Measurements from ENCODE around the gene TRIM15. TPM values are rescaled to one million over a fixed set of nuclear protein-coding genes. Genes with fewer than 3 reads are reported as not detected.

Gene TRIM15
- total and polyA plus RNA-seq, 2 of the 4 experiments (the other 2 are of a cell fraction) = not detected

GRCh38 chr6:30184417-30185031, 21.2 kb downstream of the TRIM15 start:
- in situ Hi-C loops (cut with MboI; ENCODE audit: low sequenced_read_pairs) = no loop called here
- POLR2A ChIA-PET (ENCODE audit: unreplicated experiment) = no interaction called here
- TF ChIP-seq MAZ (IDR thresholded peaks at IDR 0.05; ENCODE audit: borderline replicate concordance, low read depth, low read length) = no peak
- TF ChIP-seq USF2 (IDR thresholded peaks at IDR 0.05; ENCODE audit: low read depth, low read length) = peak; percentile 19; the same call in 1 of the 2 replicates
- no peak for TF ChIP-seq RAD21 (IDR thresholded peaks at IDR 0.05; ENCODE audit: low read length)

More at GRCh38 chr6:30184417-30185031, 21.2 kb downstream of the TRIM15 start:
- Histone ChIP-seq H3K56ac (ENCODE audit: extremely low read depth, insufficient read depth, low read length) (no peak overlapping the region), H3K9me3 (ENCODE audit: control insufficient read depth, insufficient read depth, low read length) (0 out of 2 replicates have a peak, but pooled peaks cover 2% of the 10 kb centered on the region), H3K4me2 (ENCODE audit: low read depth, low read length) (no peak overlapping the region), H4K20me1 (ENCODE audit: insufficient read depth, low read length) (no peaks in the 10 kb centered on the region), H3K14ac (replicated peaks; ENCODE audit: low read depth, low read length) (no peak overlapping the region), H4K8ac (ENCODE audit: low read depth in 2 of 2, low read length in 2 of 2) (no peak overlapping the region), H2BK120ac (ENCODE audit: low read depth, low read length) (no peak overlapping the region), H3K9me1 (ENCODE audit: insufficient read depth, low read length) (no peaks in the 10 kb centered on the region), H3K27ac (ENCODE audit: insufficient read depth, low read length) (no peak overlapping the region), H3K18ac (ENCODE audit: low read depth, low read length) (no peak overlapping the region), H3K36me3 (ENCODE audit: control insufficient read depth, insufficient read depth, low read length) (peaks cover 26% of the 10 kb centered on the region), H2BK5ac (ENCODE audit: low read depth, low read length, poor library complexity, severe bottlenecking) (no peak overlapping the region), H2BK15ac (ENCODE audit: low read depth, low read length) (no peak overlapping the region), H3K79me1 (ENCODE audit: low read depth in 1 of 2, low read length in 2 of 2) (no peaks in the 10 kb centered on the region; a peak in 1 of 4 replicates), H3K4ac (ENCODE audit: low read depth, low read length) (no peak overlapping the region), H2BK20ac (ENCODE audit: low read depth, low read length) (no peak overlapping the region), H3K27me3 (ENCODE audit: control insufficient read depth, insufficient read depth, low read length) (no peaks in the 10 kb centered on the region), H3K4me1 (ENCODE audit: control insufficient read depth, insufficient read depth, low read length) (no peaks in the 10 kb centered on the region), H3K9ac (ENCODE audit: low read depth, low read length) (no peak overlapping the region), H2AFZ (replicated peaks; ENCODE audit: low read length, poor library complexity) (no peak overlapping the region), H2AK5ac (ENCODE audit: low read depth, low read length) (no peak overlapping the region), H3K23ac (ENCODE audit: low read depth, low read length) (no peak overlapping the region), H4K5ac (ENCODE audit: low read depth, low read length) (no peak overlapping the region), H4K91ac (ENCODE audit: insufficient read depth, low read depth, low read length) (no peak overlapping the region), H3K4me3 (ENCODE audit: insufficient read depth, low read depth, low read length) (no peak overlapping the region), H2AK9ac (replicated peaks; ENCODE audit: low read depth, low read length, poor library complexity) (peak overlapping the region; percentile 52)
- no TSS peak for BruUV-seq (replicated peaks)
- WGBS, 2 experiments (ENCODE audit: extremely low coverage in 2 of 2, insufficient read length in 1 of 2) = 94% methylated on average over 2 of the region's 5 CpGs; no CpG with 5 or more reads in 1 of the 2 experiments
- intact Hi-C loops (cut with micrococcal nuclease) (no loop called here), dilution Hi-C loops (cut with HindIII; ENCODE audit: low sequenced_read_pairs, unreplicated experiment) (no loop called here)
- ATAC-seq (ENCODE audit: low read depth) = no peak
- DNase-seq = no peak
- CTCF ChIA-PET = no interaction called here
